Stimulated activated CD8-positive, alpha-beta memory T cell treated with anti-CD3 and anti-CD28 coated beads, Interleukin-12 subunit alpha, Interleukin-12 subunit beta, amount 100 ng/mL, for 24 hours (primary cell): ENCODE data around the gene MATN4.

Source experiments
- DNase-seq: peaks from one replicate; pipeline ENCODE4 v3.0.0-alpha.2; 2020; ENCODE audit errors: extremely low read depth

The MATN4 gene

DNA sequence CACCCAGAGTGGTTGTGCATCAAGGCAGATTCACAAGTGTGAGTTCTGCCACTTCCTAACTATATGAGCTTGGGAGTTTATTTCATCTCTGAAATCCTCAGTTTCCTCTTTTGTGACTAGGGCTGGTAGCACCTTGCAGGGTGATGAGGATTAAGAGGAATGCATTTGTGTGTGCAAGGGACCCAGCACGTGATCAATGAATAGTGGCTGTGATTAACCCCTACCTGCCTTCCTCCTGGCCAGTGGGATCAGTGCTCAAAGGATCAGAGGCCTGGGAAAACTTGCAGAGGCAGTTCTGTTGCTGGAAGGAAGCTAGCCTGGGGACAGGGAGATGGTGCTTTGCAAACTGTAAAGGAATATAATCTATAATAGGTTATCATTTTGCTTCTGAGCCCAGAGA, 32.9 kb upstream of the MATN4 start:
- no peak for DNase-seq

DNA sequence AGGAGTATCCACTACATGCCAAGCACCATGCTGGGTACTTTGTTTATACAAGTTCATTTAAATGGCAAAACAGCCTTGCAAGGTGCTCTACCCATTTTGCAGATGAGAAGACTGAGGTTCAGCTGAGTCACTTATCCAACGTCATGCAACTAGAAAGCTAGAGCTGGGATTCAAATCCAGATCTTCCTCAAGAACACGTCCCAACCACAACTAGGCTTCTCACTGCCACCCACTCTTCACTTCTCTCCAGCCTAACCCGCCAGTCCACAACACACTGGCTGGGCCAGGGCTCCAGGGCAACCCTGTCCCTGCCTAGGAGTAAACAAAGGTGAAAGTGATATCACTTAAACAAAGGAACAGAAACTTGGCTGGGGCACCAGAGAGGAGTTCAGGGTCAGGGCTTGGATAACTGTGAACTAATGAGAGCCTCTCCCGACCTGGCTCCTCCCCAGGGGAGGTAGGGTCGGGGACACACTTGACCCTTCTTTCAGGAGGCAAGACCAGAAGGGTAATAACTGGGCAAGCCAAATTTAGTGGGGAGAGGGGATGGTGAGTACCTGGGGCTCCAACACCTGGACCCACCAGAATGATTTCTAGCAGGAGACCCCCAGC, 32.2 kb upstream of the MATN4 start:
- no peak for DNase-seq

DNA sequence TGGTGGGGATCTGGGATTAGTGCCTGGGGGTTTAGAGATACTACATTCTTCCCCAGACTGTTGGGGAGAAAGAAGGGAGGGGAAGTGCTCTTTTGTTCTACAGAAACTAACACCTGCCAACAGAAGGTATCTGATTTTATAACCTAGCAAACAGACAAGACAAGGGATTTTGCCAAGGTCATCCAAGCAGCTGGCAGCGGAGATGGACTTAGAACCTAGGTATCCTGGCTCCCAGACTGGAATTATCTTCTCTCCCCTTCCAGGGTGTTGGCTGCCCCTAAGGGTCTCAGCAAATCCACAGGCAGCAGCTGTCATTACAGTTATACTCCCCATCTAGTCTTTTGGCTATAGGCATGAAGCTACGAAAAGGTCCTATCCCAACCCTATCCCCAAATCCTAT, 31.7 kb upstream of the MATN4 start:
- no peak for DNase-seq

DNA sequence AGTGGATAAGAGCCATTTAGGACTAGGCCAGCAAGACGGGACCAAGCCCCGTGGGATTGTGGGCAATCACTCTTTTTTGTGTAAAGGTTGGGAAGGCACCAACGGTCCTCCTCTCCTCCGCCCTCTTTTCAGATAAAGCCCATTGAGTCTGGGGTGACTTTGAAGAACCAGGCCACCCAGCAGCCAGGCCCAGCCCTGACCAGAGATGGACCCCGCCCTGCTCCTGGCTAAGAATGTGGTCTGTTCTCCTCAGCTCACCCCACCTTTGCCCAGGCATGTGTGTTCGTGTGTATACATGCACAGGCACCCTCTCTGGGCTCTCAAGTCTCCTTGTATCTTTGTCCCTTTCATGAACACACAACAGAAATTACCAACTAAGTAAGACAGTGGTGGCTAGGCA, 31.0 kb upstream of the MATN4 start:
- DNase-seq: no peak

DNA sequence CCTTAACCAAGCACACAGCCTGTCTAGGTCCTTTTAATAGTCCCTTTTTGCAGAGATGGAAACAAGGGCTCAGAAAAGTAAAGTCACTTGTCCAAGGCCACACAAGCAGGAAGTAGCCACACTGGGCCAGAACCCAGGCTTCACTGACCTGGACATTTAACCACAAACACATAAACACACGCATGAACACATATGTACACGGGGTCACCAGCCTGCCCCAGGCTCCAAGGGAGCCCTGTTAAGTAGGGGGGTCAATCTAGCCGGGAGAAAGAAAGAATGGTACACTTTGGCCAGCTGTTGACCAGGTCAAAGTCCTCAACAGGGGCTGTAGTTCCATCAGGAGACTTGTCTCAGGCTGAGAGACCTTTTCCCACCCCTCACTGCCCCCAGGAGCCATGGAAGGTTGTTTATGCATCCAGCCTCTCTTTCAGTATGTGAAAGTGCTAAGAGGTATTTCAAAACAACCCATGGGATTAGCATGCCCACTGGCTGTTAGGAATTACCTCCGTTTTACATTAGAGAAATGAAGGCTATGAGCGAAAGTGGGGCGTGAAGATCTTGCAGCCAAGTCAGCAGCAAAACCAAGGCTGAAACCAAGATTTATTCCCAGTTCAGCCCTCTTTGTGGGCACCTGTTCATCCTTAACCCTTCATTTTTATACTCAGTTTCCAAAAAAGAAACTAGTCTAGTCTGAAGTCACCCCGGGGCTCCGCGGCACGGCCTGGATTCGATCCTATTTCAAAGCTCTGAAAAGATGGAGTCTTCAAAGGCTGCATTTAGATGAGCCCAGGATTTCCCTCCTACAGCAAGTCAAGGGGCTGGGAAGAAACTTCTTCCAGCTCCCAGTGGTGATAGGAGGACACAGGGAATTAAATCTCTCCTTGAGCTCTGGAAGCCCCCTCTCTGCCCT, 30.3 kb upstream of the MATN4 start:
- DNase-seq: no peak

DNA sequence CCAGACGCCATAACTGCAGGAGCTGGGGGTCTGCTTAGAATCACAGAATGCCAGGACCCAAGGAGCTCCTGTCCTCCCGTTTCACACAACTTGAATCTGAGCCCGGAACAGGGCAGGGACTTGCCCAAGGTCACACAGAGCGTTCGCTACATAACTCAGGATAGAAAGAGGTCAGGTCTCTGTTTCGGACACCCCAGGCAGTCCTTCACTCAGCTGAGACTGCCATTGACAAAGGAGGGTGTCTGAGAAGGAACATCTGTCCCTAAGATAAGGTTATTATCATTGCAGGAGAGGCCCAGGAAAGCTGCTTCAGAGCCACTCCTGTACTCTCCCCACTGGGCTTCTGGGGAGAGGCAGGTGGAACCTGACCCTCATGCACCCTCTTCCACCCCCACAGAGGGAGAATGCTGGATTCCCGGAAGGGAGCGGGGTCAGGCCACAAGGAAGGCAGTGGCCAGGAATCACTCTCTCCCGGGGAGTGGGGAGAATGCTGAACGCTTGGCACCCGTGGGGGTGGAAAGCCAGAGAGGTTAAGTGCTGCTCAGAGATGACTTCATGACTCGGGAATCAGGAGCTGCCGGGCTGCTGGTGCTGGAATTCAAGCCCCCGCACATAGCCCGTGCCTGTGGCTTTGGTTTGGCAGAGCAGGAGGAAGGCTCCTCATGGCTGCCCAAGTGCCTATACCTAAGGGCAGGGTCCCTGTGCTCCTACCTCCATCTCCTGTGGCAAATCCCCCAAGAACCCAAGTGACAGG, 29.4 kb upstream of the MATN4 start:
- no peak for DNase-seq

DNA sequence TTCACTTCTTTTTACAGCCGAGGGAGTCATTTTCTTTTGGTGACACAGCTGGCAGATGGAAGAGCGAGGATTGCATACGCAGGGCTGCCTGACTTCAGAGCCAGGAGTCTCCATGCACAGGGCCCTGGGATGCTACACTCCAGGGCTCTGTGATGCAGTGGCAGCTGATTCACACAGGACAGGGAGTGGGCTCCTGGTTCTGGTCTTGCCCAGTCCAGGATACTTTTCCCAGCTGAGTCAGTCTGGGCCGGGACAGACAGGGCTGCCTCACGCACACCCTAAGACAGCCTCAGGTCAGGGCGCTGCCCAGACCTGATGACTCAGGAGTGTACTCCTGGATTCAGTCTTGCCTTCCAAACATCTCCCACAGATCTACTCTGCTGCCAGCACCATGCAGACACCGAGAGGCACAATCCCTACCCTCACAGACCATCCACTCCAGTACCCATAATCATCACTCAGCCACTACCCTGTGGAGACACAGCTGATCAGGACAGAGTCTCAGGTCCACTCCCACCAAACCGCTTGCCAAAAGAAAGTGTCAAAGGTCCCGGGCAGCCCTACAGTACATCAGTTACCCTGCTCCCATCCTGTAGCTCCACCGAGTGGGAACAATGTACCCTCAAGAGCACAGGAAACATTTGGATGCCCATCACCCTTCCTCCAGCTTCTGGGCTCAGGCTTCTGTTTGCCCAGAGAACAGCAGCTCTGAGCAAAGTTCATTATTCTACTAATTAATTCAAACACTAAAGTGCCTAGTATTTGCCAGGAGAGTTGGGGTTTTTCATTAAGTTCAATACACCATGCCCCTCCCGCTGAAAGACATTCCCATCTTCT, 28.6 kb upstream of the MATN4 start:
- DNase-seq: no peak

DNA sequence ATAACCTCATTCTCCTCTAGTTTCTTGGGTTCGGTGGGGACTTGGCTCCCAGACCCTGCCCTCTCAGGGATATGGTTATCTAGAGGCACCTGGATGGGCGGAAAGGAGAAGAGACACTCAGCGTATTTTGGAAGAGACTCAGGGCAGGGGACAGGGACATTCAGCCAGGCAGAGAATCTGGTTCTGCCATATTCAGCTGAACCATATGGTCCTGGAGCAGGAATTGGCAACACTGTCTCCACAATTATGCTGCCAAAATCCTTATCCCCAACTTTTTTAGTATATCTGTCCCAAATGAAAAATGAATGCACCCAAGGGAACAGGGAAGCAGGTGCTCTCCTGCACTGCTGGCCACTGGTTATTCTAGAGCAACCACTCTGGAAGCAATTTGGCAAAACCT, 22.4 kb upstream of the MATN4 start:
- DNase-seq: no peak

DNA sequence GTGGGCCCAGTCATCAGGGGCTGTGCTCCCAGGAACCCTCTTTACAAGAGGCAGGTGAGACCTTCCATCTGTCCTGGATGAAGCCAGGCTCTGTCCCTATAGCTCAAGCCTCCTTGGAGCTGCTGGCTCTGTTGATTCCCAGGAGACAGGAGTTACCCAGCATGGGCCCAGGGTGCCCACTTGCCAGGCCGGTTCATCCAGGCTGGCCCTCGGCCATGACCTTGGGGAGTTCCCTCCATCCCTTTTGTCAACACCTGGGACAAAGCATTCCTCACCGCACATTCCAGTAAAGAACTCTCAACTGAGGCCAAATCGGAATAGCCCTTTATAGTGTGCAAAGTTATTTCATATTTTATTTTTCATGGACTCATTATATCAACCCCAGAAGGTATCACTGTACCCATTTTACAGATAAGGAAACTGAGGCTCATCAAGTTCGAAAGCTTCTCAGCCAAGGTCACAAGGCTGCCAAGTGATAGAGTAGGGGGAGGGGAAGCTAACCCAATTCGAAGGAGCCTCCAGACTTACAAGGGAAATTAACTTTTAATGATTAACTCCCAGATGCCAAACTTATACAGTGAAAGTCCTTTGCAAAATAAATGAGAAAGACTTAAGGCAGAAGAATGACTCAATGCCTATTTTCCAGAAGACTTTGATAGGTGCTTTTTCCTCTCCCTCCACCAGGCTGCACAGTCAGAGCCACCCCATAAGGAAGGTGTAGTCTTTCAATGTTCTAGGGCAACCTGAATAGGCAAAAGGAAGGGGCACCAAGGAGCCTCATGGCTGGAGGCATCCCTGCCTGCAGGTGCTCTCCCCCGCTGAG, 21.6 kb upstream of the MATN4 start:
- no peak for DNase-seq

DNA sequence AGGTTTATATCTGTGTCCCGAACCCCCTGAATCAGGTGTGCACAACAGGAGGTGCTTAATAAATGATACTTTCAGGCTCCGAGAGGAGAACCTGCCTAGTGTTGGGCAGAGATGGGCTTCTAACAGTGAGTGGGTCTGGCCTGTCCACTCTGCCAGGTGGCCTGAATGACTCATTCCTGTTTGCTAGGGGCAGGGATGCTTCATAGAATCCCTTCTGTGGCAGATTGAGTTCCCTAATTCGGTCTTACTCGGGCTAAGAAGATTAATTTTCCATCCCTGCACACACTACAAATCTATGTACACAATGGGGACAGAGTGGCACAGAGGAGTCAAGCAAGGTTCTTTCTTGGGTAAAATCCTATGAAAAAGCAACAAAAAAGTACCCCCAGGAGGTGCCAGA, 20.4 kb upstream of the MATN4 start:
- DNase-seq: no peak

DNA sequence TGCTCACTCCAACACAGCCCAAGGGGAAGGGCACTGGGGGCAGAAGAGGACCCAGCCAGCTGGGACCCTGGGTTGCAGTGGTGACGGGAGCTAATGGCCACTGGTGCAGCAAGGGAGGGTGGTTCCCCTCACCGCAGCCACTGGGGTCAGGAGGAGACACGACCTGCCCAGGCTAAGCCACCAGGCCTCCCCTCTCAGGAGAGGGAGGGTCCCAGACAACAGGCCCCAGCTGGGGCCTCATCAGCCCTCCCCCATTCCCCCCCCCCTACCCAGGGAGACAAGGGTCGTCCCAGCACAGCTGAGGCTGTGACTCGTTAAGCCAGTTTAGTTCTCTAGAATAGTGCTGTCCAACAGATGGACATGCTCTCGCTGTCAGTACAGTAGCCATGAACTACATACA, 17.3 kb upstream of the MATN4 start:
- DNase-seq: no peak

DNA sequence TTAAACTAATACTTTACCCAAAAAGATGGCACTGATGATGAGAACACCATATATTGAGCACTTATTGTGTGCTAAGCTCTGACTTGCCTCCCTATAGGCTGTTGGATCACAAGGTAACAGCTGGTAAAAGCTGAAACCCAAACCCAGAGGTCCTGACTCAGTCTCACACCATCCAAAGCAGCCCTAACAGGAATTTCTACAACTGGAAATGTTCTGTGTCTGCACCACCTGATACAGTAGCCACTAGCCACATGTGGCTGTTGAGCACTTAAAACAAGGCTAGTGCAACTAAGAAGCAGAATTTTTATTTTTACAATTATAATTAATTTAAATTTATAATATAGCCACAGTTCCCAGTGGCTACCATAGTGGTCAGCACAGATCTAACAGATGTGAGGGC, 15.6 kb upstream of the MATN4 start:
- DNase-seq: no peak

DNA sequence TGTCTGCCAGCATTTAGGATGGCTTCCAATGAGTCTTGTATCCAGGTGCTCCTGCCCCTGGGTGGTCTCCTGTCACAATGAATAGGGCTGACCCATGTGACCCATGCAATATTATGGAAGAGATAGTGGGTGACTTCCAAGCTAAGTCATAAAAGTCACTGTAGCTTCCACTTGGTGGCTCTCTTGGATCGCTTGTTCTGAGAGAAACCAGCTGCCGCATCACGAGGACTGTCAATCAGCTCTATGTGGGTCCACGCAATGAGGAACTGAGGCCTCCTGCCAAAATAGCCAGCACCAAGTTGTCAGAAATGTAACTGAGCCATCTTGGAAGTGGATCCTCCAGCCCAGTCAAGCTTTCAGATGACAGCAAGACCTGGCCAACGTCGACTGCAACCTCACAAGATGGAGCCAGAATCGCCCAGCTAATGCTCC, 14.9 kb upstream of the MATN4 start:
- DNase-seq: no peak

DNA sequence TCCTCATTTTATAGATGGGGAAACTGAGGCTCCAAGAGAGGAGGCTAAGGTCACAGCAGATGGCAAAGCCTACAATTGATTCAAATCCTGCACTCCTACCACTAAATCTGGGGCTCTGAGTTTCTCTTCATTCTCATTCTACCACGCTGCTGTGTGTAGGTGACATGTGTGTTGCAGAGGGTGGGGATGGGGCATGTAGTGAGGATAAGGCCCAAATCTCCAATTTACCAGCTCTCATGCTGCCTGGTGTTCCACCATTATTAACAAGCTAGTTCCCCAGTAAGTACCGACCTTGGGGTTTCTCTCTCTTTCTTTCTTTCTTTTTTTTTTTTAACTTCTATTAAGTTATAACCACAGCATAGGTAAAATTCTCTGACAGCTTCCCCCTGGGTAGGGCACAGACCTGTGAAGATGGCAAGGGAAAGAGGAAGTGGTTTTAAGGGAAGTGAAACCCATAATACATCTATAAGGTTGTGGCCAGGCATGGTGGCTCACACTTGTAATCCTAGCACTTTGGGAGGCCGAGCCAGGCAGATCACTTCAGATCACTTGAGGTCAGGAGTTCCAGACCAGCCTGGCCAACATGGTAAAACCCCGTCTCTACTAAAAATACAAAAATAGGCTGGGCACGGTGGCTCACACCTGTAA, 13.0 kb upstream of the MATN4 start:
- no peak for DNase-seq

DNA sequence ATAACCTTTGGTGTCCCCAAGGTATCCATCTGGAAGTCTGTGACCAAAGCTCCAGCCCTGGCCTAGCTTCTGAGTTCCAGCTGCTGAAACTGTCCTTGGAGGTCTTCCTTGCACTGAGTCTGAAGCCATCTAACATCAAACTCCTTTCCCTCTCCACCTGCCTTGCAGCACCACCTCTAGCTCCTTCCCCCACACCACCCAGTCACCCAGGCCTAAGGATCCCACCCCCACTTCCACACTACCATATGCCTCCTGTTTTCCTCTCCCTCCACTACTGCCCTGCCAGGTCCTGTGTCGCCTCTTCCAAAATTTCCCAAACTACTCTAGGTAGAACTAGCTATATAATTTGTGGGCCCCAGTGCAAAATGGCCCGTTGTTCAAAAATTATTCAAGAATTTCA, 10.8 kb upstream of the MATN4 start:
- DNase-seq: no peak

DNA sequence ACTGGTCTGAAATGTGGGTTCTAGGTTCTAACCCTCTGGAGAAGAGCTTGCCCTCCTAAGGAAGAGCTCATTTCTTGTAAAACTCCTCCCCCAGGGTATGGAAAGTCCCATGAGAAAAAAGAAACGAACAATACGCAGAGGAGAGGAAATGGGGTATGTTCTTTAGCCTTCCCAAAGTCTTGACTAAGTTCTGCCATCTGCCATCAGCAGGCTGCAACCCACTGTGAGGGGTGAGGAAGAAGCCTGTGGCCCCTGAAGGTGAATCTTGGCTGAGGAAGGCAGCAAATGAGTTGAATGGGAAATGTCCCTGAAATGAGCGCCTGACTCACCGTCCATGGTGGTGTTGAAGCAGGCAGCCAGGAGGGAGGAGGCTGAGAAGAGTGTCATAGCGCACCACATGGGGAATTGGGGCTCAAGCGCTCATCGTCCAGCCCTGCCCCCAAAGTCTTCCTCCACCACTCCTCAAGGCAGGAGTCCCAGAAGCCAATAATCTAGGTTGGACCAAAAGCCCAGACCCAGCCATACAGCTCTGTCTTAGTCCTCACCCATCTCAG, 10.4 kb upstream of the MATN4 start:
- DNase-seq: no peak

DNA sequence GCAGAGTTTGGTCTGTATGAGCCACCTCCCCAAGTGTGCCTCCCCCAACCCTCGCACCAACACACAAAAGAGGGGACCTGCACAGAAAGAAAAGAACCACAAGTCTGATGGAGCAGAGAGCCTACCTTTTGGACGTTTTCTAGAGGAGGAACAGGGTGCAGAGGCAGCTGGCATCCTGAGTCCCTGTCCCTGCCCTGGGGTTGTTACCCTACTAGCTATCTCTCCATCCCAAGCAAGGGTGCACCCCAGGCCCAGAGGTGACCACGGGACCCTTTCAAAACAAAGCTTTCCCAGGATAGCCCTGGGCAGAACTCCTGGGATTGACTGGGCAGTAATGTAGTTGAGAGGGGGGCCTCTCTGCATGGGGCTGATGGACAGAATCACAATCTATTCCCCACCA, 9.7 kb upstream of the MATN4 start:
- no peak for DNase-seq

DNA sequence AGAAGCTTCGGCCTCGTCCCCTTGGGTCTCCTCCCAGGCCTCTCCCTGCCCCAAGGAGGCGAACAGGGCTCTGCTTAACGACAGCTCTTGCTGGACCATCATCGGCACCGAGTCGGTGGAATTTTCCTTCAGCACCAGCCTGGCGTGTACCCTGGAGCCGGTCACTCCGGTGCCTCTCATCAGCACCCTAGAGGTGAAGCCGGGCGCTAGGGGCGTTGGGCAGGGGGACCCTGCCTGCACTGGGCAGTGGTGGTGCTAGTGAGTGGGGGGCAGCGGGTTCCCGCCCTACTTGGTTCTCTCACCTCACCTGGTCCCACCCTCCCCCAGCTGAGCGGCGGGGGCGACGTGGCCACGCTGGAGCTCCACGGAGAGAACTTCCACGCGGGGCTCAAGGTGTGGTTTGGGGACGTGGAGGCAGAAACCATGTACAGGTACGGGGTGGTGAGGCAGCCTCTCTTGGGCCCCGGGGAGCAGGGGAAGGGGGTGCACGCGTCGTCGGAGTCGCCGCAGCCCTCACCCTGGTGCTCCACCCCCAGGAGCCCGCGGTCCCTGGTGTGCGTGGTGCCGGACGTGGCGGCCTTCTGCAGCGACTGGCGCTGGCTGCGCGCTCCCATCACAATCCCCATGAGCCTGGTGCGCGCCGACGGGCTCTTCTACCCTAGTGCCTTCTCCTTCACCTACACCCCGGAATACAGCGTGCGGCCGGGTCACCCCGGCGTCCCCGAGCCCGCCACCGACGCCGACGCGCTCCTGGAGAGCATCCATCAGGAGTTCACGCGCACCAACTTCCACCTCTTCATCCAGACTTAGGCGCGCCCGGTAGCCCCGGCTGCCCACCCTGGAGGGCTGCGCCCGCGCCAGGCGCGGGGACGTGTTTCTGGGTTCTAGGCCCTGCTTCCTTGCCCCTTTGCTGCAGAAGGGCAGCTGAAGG, 8.3 kb upstream of the MATN4 start:
- no peak for DNase-seq

DNA sequence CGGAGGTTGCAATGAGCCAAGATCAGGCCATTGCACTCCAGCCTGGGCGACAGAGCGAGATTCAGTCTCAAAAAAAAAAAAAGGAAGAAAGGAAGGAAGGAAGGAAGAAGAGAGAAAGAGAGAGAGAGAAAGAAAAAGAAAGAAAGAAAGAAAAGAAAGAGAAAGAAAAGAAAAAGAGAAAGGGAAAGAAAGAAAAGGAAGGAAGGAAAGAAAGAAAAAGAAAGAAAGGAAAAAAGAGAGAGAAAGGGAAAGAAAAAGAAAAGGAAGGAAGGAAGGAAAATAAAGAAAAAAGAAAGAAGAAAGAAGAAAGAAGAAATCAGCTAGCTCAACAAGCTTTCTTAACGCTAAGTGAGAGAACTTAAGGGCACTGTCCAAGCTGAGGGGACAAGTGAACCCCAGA, 7.6 kb upstream of the MATN4 start:
- no peak for DNase-seq
